Lung (tissue), 12 donors: ENCODE measurements around the gene IFIH1. TPM values are rescaled to one million over a fixed set of nuclear protein-coding genes. Genes with fewer than 3 reads are reported as not detected.

Experiments
- ATAC-seq: fragments of 200-7000 bp; cut with Tn5 transposase; one replicate; pipeline ENCODE4 v1.9.1; 2020; ENCODE audit warnings: moderate number of reproducible peaks; ENCODE audit not compliant: insufficient read depth, low FRiP score
- DNase-seq, 3 donors: peaks; one replicate each; pipeline ENCODE4 v3.0.0-alpha.2; 2013 to 2017
- H3K27ac ChIP-seq, 2 donors: one replicate each; pipeline ENCODE4 v1.5.1; 2013; ENCODE audit warnings: mild to moderate bottlenecking in 2 of 2, moderate library complexity in 2 of 2, control low read depth in 1 of 2, inconsistent platforms in 1 of 2, low read depth in 1 of 2, low read length in 1 of 2
- H3K27me3 ChIP-seq, 3 donors: one replicate each; pipeline ENCODE4 v1.5.1; 2013; ENCODE audit warnings: low read length in 2 of 3; ENCODE audit not compliant: control insufficient read depth in 3 of 3, insufficient read depth in 3 of 3
- H3K36me3 ChIP-seq, 4 donors: one replicate each; pipeline ENCODE4 v1.5.1; 2013; ENCODE audit warnings: low read length in 4 of 4, mild to moderate bottlenecking in 1 of 4, moderate library complexity in 1 of 4; ENCODE audit not compliant: control insufficient read depth in 4 of 4, insufficient read depth in 4 of 4
- H3K4me1 ChIP-seq, 5 donors: one replicate each; pipeline ENCODE4 v1.5.1; 2013; ENCODE audit warnings: low read length in 5 of 5, mild to moderate bottlenecking in 2 of 5, moderate library complexity in 1 of 5; ENCODE audit not compliant: control insufficient read depth in 5 of 5, insufficient read depth in 5 of 5
- H3K4me3 ChIP-seq: one replicate; pipeline ENCODE4 v1.5.1; 2013; ENCODE audit warnings: mild to moderate bottlenecking, control low read depth, moderate library complexity
- H3K9ac ChIP-seq, 2 donors: one replicate each; pipeline ENCODE4 v1.5.1; 2013; ENCODE audit warnings: low read length in 2 of 2, control low read depth in 1 of 2; ENCODE audit not compliant: insufficient read depth in 1 of 2
- H3K9me3 ChIP-seq, 4 donors: one replicate each; pipeline ENCODE4 v1.5.1; 2013; ENCODE audit warnings: low read length in 3 of 4, mild to moderate bottlenecking in 1 of 4, moderate library complexity in 1 of 4; ENCODE audit not compliant: control insufficient read depth in 4 of 4, insufficient read depth in 3 of 4
- CTCF ChIP-seq: IDR thresholded peaks from 2 replicates; pipeline ENCODE4 v1.5.1; 2012; ENCODE audit warnings: mild to moderate bottlenecking; ENCODE audit errors: control extremely low read depth, extremely low read depth
- WGBS, 2 donors: extraction: QIAGEN DNeasy Blood & Tissue Kit; methylation state at CpG; one replicate each; pipeline ENCODE4 v1.1.7; 2013; 5-methylcytosine and 5-hydroxymethylcytosine counted together
- polyA plus RNA-seq, 2 donors: library from polyadenylated mRNA; stranded (reverse); fragments of 200-250 nt; gene quantifications; one replicate each; pipeline ENCODE4 v1.2.1, GENCODE V29; 2013
- total RNA-seq, 2 donors: library from RNA; depleted of rRNA in 1 of 2; stranded (reverse); fragments of >200 nt in 1 of 2; gene quantifications; one replicate each; pipeline ENCODE4 v1.2.1, GENCODE V29; 2014 to 2021
- donor health status: control.
- donor health status: control.
- donor health status: Bipolar disorder and iron deficiency.
- donor health status: healthy.
- donor health status: DM: yes; HTN: yes; CAD: no.

Gene IFIH1
- total and polyA plus RNA-seq, 4 donors: 9.4 to 26.1 (median 20.1) TPM

GRCh38 chr2:162343824-162344616, 25.5 kb upstream of the IFIH1 start, which contains the start of gene GCA:
Gene GCA, plus strand, starts transcription at chr2:162344132. Its CDS starts 117 bp downstream, at chr2:162344249.
- Histone ChIP-seq H3K9ac (peak within 1 kb of the TSS; percentile 60 to 67), H3K9me3 (no peaks in the 10 kb centered on the region), H3K27me3 (no peaks in the 10 kb centered on the region), H3K4me1 (peaks cover 0 to 8% (median 0%) of the 10 kb centered on the region in 5 donors), H3K27ac (peak within 1 kb of the TSS; percentile 37 to 88), H3K36me3 (no peaks in the 10 kb centered on the region), H3K4me3 (peak within 1 kb of the TSS; percentile 95)
- DNase-seq (peak; percentile 93 to 96 (median 96)), ATAC-seq (peak; percentile 100)
- 0% methylated on average over 53 to 57 of the region's 57 CpGs for WGBS, 2 donors
- no peak for TF ChIP-seq CTCF

GRCh38 chr2:162343492-162343823, 25.0 kb upstream of the IFIH1 start:
- H3K9me3 ChIP-seq: no peaks in the 10 kb centered on the region
- no peaks in the 10 kb centered on the region for H3K36me3 ChIP-seq
- H3K27me3 ChIP-seq: no peaks in the 10 kb centered on the region
- DNase-seq (no peak), ATAC-seq (no peak)
- 37 to 46% methylated on average over 4 of the region's 4 CpGs for WGBS, 2 donors
- H3K9ac ChIP-seq: no peak overlapping the region
- H3K4me1 ChIP-seq: peaks cover 0 to 8% (median 0%) of the 10 kb centered on the region in 5 donors
- H3K4me3 ChIP-seq: peak overlapping the region; percentile 95
- TF ChIP-seq CTCF: no peak
- peak overlapping the region in 1 of 2 donors; percentile 36 for H3K27ac ChIP-seq

- 36 to 62% methylated on average over 2 of the region's 2 CpGs for WGBS, 2 donors
- TF ChIP-seq CTCF: no peak
- Histone ChIP-seq H3K27ac (no peak overlapping the region), H3K9me3 (no peaks in the 10 kb centered on the region), H3K27me3 (no peaks in the 10 kb centered on the region), H3K9ac (no peak overlapping the region), H3K36me3 (no peaks in the 10 kb centered on the region), H3K4me1 (peaks cover 0 to 8% (median 0%) of the 10 kb centered on the region in 5 donors), H3K4me3 (no peak overlapping the region)
- ATAC-seq: no peak
- no peak for DNase-seq
Measured at GRCh38 chr2:162342841-162343240, 24.4 kb upstream of the IFIH1 start.
